SU-DHL-6 (cell line): ENCODE measurements around the gene G6PD.
"Not testable (repeated sequence)": the region's sequence is repeated elsewhere in the genome, so short reads cannot be mapped to it uniquely, and the experiment has no call there.

ENCODE experiments used
- H2AFZ ChIP-seq: fragments of 200-600 bp; sonication (generic); 2 replicates; pipeline ENCODE4 v1.6.1; 2014; ENCODE audit warnings: low read depth, mild to moderate bottlenecking, moderate library complexity, mixed read lengths, antibody characterized with exemption, low read length; ENCODE audit not compliant: severe bottlenecking
- H3F3A ChIP-seq: fragments of 200-600 bp; shearing (Covaris generic); 2 replicates; pipeline ENCODE4 v1.6.0; 2016; ENCODE audit warnings: antibody characterized with exemption, mild to moderate bottlenecking; ENCODE audit not compliant: insufficient read depth
- H3K27ac ChIP-seq: fragments of 200-600 bp; sonication (generic); 2 replicates; pipeline ENCODE4 v1.5.1; 2016; ENCODE audit warnings: low read depth, mild to moderate bottlenecking, low read length, moderate library complexity, mixed read lengths
- H3K27me3 ChIP-seq: fragments of 200-600 bp; sonication (generic), shearing (Covaris generic); 2 replicates; pipeline ENCODE4 v1.6.0; 2014; ENCODE audit warnings: mild to moderate bottlenecking, low read length
- H3K36me3 ChIP-seq: fragments of 200-600 bp; sonication (generic); 2 replicates; pipeline ENCODE4 v1.6.1; 2014; ENCODE audit warnings: mild to moderate bottlenecking, low read length, mixed read lengths
- H3K4me2 ChIP-seq: fragments of 300-600, 200-600 bp; shearing (Covaris generic), sonication (generic); 2 replicates; pipeline ENCODE4 v1.6.0; 2014; ENCODE audit warnings: low read length, low read depth, mild to moderate bottlenecking; ENCODE audit not compliant: poor library complexity, severe bottlenecking
- H3K4me3 ChIP-seq: fragments of 200-600 bp; sonication (generic); 2 replicates; pipeline ENCODE4 v1.5.1; 2014; ENCODE audit warnings: antibody characterized with exemption, low read length, mild to moderate bottlenecking, mixed read lengths; ENCODE audit not compliant: insufficient read depth, poor library complexity, severe bottlenecking
- H3K79me2 ChIP-seq: fragments of 200-600 bp; sonication (generic); 2 replicates; pipeline ENCODE4 v1.6.1; 2014; ENCODE audit warnings: mild to moderate bottlenecking, low read length, moderate library complexity; ENCODE audit not compliant: insufficient read depth
- H3K9ac ChIP-seq: fragments of 200-600 bp; sonication (generic); 2 replicates; pipeline ENCODE4 v1.7.0; 2014; ENCODE audit warnings: mild to moderate bottlenecking, low read length
- H3K9me2 ChIP-seq: fragments of 200-600 bp; sonication (generic); replicated peaks from 2 replicates; pipeline ENCODE4 v1.6.1; 2014; ENCODE audit warnings: low read length; ENCODE audit not compliant: insufficient read depth
- H3K9me3 ChIP-seq: fragments of 200-600 bp; sonication (generic); 2 replicates; pipeline ENCODE4 v1.6.1; 2014; ENCODE audit warnings: low read length, mixed read lengths; ENCODE audit not compliant: insufficient read depth
- H4K20me1 ChIP-seq: fragments of 200-600 bp; sonication (generic); 2 replicates; pipeline ENCODE4 v1.6.1; 2014; ENCODE audit warnings: low read depth, mild to moderate bottlenecking, antibody characterized with exemption, low read length, moderate library complexity, mixed read lengths
- CTCF ChIP-seq: fragments of 200-600 bp; sonication (generic); IDR thresholded peaks from one replicate; pipeline ENCODE4 v1.5.1; 2017; ENCODE audit warnings: antibody characterized with exemption, mild to moderate bottlenecking, low read length, moderate library complexity; ENCODE audit not compliant: insufficient read depth, poor library complexity, severe bottlenecking
- EZH2phosphoT487 ChIP-seq: fragments of 200-600 bp; sonication (generic), shearing (Covaris generic); conservative IDR thresholded peaks from 2 replicates; pipeline ENCODE4 v1.6.1; 2018; ENCODE audit warnings: mild to moderate bottlenecking, antibody characterized with exemption, low read length, moderate library complexity, mixed read lengths

Gene G6PD

GRCh38 chrX:154502098-154502497, 44.5 kb downstream of the G6PD start:
- TF ChIP-seq CTCF, result no peak
- no peak for TF ChIP-seq EZH2phosphoT487

GRCh38 chrX:154501423-154501822, 45.2 kb downstream of the G6PD start:
- H3K27ac ChIP-seq, H3K9ac ChIP-seq, H3K4me2 ChIP-seq, H3K4me3 ChIP-seq, H3K27me3 ChIP-seq, H4K20me1 ChIP-seq, H3F3A ChIP-seq, H3K36me3 ChIP-seq, H3K9me2 ChIP-seq, H3K9me3 ChIP-seq, H3K79me2 ChIP-seq, H2AFZ ChIP-seq: not testable (repeated sequence)

More at GRCh38 chrX:154502098-154502497, 44.5 kb downstream of the G6PD start:
- no peaks in the 10 kb centered on the region for H3K27me3 ChIP-seq
- 0 out of 2 replicates have a peak, but pooled peaks cover 5% of the 10 kb centered on the region for H3F3A ChIP-seq
- no peaks in the 10 kb centered on the region for H4K20me1 ChIP-seq
- no peaks in the 10 kb centered on the region for H3K9me3 ChIP-seq
- H2AFZ ChIP-seq, result no peak overlapping the region
- no peak overlapping the region for H3K27ac ChIP-seq
- no peaks in the 10 kb centered on the region for H3K9me2 ChIP-seq
- no peaks in the 10 kb centered on the region for H3K79me2 ChIP-seq
- no peak overlapping the region for H3K4me2 ChIP-seq
- H3K36me3 ChIP-seq, result no peaks in the 10 kb centered on the region
- H3K4me3 ChIP-seq, result no peak overlapping the region
- H3K9ac ChIP-seq, result no peak overlapping the region

- not testable (repeated sequence) for H3K27me3 ChIP-seq
Measured at GRCh38 chrX:154496591-154497137, 50.0 kb downstream of the G6PD start.

GRCh38 chrX:154495472-154495922, 51.1 kb downstream of the G6PD start:
- no peaks in the 10 kb centered on the region for H4K20me1 ChIP-seq

More at GRCh38 chrX:154496591-154497137, 50.0 kb downstream of the G6PD start:
- not testable (repeated sequence) for H3K79me2 ChIP-seq, H3F3A ChIP-seq, H3K4me3 ChIP-seq, H3K9ac ChIP-seq, H3K9me2 ChIP-seq, H3K36me3 ChIP-seq, H4K20me1 ChIP-seq, H2AFZ ChIP-seq, H3K27ac ChIP-seq, H3K4me2 ChIP-seq, H3K9me3 ChIP-seq

More at GRCh38 chrX:154495472-154495922, 51.1 kb downstream of the G6PD start:
- H3K4me2 ChIP-seq, result no peak overlapping the region
- no peaks in the 10 kb centered on the region for H3K36me3 ChIP-seq
- H2AFZ ChIP-seq, result no peak overlapping the region
- no peak overlapping the region for H3K27ac ChIP-seq
- TF ChIP-seq CTCF (no peak), EZH2phosphoT487 (no peak)
- H3F3A ChIP-seq, result 0 out of 2 replicates have a peak, but pooled peaks cover 5% of the 10 kb centered on the region
- no peaks in the 10 kb centered on the region for H3K9me2 ChIP-seq
- H3K9me3 ChIP-seq, result no peaks in the 10 kb centered on the region
- no peak overlapping the region for H3K4me3 ChIP-seq
- H3K27me3 ChIP-seq, result no peaks in the 10 kb centered on the region
- H3K9ac ChIP-seq, result no peak overlapping the region
- no peaks in the 10 kb centered on the region for H3K79me2 ChIP-seq
